PFSK-1 (cell line): ENCODE results near the gene PSORS1C2.

ENCODE experiments used
- FOXP2 ChIP-seq: optimal IDR thresholded peaks from 2 replicates; pipeline ENCODE3; 2011; ENCODE audit warnings: borderline replicate concordance, control low read depth, inconsistent platforms; ENCODE audit not compliant: insufficient read depth; ENCODE audit errors: extremely low read length, extremely low read depth
- POLR2AphosphoS5 ChIP-seq: IDR thresholded peaks from 2 replicates; pipeline ENCODE4 v1.6.1; 2012; ENCODE audit warnings: low read depth, mild to moderate bottlenecking, control low read depth, low read length, moderate library complexity
- SIN3A ChIP-seq: IDR thresholded peaks from 2 replicates; pipeline ENCODE4 v1.6.1; 2012; ENCODE audit warnings: mild to moderate bottlenecking, low read length, moderate library complexity, borderline replicate concordance; ENCODE audit not compliant: insufficient read depth
- TAF1 ChIP-seq: IDR thresholded peaks from 2 replicates; pipeline ENCODE4 v1.6.1; 2012; ENCODE audit warnings: low read length, control low read depth, borderline replicate concordance; ENCODE audit not compliant: insufficient read depth
- TF ChIP-seq, protein P1 (sequence below), 2 experiments: IDR thresholded peaks; 2 replicates each; pipeline versions ENCODE4 v1.6.1 to v1.8.0; 2011 to 2012; ENCODE audit warnings: low read depth in 2 of 2, low read length in 2 of 2, control low read depth in 1 of 2, inconsistent platforms in 1 of 2, mild to moderate bottlenecking in 1 of 2, moderate library complexity in 1 of 2; ENCODE audit not compliant: insufficient read depth in 1 of 2

The PSORS1C2 gene

DNA sequence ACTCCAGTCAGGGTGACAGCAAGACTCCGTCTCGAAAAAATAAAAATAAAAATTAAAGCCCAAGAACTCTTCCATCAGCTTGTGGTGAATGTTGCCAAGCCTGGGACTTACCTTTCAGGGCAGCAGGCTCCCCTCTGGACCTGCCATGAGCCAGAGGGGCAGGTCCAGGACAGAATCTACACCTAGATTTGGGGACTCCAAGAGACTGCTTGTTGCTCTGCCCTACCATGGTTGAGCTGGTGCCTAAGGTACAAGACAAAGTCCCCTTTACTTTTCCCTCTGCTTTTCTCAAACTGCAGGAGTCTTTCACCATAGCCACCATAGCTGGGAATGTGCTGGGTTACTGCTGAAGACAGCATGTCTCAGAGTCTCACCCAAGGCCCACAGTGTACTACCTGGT is 35.7 kb downstream of the PSORS1C2 start:
- TF ChIP-seq SIN3A (no peak), TAF1 (no peak), FOXP2 (no peak), POLR2AphosphoS5 (no peak)
- TF ChIP-seq, protein P1, sequence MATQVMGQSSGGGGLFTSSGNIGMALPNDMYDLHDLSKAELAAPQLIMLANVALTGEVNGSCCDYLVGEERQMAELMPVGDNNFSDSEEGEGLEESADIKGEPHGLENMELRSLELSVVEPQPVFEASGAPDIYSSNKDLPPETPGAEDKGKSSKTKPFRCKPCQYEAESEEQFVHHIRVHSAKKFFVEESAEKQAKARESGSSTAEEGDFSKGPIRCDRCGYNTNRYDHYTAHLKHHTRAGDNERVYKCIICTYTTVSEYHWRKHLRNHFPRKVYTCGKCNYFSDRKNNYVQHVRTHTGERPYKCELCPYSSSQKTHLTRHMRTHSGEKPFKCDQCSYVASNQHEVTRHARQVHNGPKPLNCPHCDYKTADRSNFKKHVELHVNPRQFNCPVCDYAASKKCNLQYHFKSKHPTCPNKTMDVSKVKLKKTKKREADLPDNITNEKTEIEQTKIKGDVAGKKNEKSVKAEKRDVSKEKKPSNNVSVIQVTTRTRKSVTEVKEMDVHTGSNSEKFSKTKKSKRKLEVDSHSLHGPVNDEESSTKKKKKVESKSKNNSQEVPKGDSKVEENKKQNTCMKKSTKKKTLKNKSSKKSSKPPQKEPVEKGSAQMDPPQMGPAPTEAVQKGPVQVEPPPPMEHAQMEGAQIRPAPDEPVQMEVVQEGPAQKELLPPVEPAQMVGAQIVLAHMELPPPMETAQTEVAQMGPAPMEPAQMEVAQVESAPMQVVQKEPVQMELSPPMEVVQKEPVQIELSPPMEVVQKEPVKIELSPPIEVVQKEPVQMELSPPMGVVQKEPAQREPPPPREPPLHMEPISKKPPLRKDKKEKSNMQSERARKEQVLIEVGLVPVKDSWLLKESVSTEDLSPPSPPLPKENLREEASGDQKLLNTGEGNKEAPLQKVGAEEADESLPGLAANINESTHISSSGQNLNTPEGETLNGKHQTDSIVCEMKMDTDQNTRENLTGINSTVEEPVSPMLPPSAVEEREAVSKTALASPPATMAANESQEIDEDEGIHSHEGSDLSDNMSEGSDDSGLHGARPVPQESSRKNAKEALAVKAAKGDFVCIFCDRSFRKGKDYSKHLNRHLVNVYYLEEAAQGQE (IDR thresholded peaks at IDR 0.05; ENCODE audit: insufficient read depth in 1 of 2, low read depth in 2 of 2, low read length in 2 of 2) = no peak

DNA sequence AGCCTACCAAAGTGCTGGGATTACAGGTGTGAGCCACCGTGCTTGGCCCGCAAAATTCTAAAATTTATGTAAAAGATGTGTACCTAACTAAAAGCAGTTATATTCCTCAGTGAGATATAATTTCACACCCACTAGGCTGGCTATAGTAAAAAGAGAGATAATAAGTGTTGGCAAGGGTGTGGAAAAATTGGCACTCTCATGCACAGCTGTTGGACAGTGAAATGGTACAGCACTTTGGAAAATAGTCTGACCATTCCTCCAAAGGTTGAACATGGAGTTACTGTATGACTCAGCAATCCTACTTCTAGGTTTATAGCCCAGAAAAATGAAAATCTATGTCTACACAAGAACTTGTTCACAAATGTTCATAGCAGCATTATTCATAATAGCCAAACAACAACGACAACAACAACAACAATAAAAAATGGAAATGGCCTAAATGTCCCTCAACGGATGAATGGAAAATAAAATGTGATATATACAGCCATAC is 40.4 kb downstream of the PSORS1C2 start:
- TF ChIP-seq FOXP2 = no peak
- no peak for TF ChIP-seq TAF1
- TF ChIP-seq SIN3A = no peak
- TF ChIP-seq, protein P1 (IDR thresholded peaks at IDR 0.05; ENCODE audit: insufficient read depth in 1 of 2, low read depth in 2 of 2, low read length in 2 of 2) = no peak
- no peak for TF ChIP-seq POLR2AphosphoS5

DNA sequence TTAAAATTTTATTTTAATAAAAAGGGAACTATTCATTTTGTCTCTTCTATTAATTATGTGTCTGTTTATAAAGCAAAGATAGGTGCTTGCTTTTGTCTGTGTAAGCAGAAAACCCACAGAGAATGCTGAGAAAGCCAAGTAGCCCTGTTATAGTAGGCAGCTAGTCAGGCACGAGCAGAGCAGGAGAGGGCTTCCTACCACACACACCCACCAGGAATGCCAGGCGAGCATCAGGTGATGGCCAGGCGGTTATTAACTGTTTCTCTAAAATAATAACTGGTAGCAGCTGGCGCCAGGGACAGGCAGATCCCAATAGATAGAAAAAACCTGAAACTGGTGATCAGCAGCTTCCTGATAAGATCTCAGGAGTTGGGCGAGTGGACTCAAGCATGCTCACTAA is 42.2 kb downstream of the PSORS1C2 start:
- TF ChIP-seq SIN3A (no peak), POLR2AphosphoS5 (no peak), TAF1 (no peak), FOXP2 (no peak)
- TF ChIP-seq, protein P1 (IDR thresholded peaks at IDR 0.05; ENCODE audit: insufficient read depth in 1 of 2, low read depth in 2 of 2, low read length in 2 of 2) = no peak

DNA sequence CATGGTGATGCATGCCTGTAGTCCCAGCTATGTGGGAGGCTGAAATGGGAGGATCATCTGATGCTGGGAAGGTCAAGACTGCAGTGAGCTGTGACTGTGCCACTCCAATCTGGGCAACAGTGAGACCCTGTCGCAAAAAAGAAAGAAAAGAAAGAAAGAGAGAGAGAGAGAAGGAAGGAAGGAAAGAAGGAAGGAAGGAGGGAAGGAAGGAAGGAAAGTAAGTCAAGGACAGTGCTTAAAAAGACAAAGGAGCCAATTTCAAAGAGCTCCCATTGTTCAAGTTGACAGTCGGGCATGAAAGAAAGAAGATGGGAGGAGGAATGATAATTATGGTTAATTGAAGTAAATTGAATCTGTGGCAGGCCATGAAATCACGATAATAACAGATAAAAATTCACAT is 42.7 kb downstream of the PSORS1C2 start:
- TF ChIP-seq TAF1 (no peak), FOXP2 (no peak), POLR2AphosphoS5 (no peak), SIN3A (no peak)
- TF ChIP-seq, protein P1 (IDR thresholded peaks at IDR 0.05; ENCODE audit: insufficient read depth in 1 of 2, low read depth in 2 of 2, low read length in 2 of 2) = no peak

DNA sequence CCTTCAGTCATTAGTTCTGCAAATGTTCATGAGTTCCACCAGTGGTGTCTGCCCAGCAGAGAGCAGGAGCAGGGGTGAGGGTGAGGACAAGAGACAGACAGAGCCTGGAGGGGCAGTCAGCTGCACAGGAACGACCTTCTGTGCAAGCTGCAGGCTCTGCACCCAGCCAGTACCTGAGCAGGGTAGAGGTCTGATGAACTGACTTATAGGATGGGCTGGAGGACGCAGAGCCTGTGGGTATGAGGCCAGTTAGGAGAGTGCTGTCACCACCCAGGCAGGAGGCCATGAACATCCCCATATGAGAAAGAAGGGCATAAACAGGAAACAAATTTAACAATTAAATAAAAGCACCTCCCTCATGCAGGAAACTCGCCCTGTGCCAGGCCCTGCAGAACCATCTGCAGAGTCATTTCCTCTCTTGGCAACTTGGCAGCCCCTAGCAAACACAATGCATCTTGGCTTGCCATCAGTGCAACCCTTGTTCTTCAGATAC is 44.4 kb downstream of the PSORS1C2 start:
- TF ChIP-seq, protein P1 (IDR thresholded peaks at IDR 0.05; ENCODE audit: insufficient read depth in 1 of 2, low read depth in 2 of 2, low read length in 2 of 2) = no peak
- TF ChIP-seq FOXP2 (no peak), POLR2AphosphoS5 (no peak), TAF1 (no peak)
